HG03103 (cell line): ENCODE results near the gene DUOX1.

ENCODE experiments used
- ATAC-seq: cut with Tn5 transposase; IDR thresholded peaks from one replicate; pipeline ENCODE4 v1.9.1; 2021; ENCODE audit warnings: low read depth; ENCODE audit not compliant: unreplicated experiment

Gene DUOX1

DNA sequence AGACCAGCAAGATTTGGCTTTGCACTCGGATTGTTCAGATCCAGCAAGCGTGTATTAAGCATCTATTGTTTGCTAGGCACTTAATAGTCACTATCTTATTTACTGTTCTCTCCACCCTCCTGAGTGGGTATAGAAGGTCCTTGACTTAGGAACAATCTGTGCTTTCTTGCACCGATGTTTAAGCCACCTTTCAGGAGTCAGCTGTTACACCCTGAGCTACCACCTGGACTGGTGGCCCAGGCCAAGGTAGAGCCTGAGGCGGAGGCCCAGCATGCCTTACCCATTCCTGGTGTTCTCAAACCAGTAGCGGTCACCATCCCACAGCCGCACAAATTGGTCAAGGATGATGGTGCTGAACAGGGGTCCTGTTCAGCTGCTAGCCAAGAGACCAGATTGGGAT lies 10.0 kb downstream of the DUOX1 start:
- no peak for ATAC-seq

DNA sequence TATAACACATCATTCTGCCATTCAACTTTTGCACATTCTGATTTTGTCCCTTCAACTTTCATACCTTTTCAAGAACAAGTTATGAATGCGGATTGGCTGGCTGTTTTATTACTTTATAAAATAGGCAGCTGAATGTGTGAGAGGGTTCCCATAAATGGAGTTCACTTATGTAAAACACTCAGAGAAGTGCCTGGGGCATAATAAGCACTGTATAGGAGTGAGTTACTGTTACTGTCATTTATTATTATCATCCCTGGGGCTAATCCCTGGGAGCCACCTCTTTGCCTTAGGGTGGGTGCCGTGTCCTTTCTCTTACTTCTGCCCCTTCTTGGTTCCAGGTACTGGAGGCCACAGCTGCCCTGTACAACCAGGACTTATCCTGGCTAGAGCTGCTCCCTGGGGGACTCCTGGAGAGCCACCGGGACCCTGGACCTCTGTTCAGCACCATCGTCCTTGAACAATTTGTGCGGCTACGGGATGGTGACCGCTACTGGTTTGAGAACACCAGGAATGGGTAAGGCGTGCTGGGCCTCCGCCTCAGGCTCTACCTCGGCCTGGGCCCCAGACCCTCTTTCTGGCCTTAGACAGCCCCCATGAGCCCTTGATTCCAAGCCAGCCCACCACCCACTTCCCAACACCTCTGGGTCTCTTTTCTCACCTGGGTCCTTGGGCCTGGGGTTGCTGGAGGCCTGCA lies 10.9 kb downstream of the DUOX1 start:
- no peak for ATAC-seq

DNA sequence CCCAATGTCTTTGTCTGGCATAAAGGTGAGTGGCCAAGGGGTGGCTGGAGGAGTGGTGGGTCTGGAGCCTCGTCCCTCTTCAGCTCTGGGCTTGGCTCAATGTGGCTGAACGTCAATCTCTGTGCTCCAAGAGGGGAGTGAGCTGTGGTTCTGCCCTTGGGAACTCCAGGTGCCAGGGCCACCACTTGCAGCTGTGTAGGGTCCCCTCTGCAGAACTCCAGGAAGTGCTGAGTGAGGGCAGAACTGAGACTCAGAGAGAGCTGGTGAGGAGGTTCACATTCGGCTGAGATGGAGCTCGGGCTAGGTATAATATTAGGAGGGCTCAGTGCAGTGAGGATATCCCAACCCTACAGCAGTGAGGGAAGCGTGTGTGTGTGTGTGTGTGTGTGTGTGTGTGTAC lies 11.6 kb downstream of the DUOX1 start:
- no peak for ATAC-seq

DNA sequence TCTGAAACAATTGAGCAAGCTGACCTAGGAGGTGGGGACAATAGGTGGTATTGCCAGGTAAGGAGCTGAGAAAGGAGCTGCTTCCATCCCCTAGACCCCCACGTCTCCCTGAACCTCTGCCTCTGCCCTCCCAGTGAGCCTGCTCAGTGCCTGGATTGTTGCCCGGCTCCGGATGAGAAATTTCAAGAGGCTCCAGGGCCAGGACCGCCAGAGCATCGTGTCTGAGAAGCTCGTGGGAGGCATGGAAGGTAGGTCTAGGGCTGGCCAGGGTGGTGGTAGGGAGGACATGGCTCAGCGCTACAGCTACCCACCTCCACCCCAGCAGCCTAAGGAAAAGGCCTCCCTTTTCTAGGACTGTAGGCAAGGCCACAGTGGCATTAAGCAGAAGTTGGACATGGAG lies 13.3 kb downstream of the DUOX1 start:
- no peak for ATAC-seq

DNA sequence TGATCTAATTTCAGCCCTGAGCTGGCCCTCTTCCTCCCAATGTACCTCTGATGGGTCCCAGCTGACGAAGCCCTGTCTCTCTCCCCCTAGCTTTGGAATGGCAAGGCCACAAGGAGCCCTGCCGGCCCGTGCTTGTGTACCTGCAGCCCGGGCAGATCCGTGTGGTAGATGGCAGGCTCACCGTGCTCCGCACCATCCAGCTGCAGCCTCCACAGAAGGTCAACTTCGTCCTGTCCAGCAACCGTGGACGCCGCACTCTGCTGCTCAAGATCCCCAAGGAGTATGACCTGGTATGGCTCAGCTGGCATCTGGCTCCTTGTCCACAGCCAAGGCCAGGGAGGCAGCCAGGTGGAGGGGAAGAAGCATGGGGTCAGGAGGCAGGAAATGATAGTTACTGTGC lies 14.2 kb downstream of the DUOX1 start:
- no peak for ATAC-seq

DNA sequence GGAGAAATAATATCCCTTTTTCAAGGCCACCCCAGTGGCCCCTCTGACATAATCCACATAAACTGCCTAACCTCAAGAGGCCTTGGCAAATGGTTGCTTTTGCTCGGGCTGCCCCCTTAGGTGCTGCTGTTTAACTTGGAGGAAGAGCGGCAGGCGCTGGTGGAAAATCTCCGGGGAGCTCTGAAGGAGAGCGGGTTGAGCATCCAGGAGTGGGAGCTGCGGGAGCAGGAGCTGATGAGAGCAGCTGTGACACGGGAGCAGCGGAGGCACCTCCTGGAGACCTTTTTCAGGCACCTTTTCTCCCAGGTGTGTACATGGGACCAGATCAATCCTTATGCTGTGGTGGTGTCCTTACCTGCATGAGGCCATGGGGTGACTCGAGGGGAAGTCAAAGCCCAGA lies 15.0 kb downstream of the DUOX1 start:
- no peak for ATAC-seq

DNA sequence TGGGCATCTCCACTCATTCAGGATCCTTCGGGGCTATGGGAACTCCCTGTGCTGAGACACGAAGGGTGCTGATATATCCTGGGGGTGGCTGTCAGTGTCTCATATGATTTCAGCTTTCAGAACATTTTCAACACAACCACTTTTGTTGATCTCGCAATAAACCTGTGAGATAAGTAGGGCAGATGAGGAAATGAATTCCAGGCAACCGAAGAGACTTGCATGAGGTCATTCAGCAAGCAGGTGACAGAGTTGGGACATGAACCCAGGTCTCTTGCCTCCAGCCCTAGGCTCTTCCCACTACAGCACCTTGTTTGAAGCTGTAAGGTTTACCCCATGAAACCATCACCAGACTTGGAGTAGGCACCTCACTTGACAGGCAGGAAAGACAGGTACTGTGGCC lies 16.6 kb downstream of the DUOX1 start:
- no peak for ATAC-seq

DNA sequence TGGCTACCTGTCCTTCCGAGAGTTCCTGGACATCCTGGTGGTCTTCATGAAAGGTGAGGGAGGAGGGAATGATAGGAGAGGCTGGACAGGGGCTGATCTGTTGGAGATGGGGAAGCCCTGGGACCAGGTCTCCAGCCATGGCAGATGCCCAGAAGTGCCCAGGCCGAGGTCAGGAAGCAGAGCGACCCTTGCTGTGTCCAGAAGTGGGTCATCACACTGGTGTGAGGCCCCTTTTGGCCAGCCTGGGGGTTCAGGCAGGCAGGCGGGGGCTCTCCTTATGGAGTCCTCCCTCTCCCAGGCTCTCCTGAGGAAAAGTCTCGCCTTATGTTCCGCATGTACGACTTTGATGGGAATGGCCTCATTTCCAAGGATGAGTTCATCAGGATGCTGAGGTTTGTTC lies 17.8 kb downstream of the DUOX1 start:
- ATAC-seq, result no peak

DNA sequence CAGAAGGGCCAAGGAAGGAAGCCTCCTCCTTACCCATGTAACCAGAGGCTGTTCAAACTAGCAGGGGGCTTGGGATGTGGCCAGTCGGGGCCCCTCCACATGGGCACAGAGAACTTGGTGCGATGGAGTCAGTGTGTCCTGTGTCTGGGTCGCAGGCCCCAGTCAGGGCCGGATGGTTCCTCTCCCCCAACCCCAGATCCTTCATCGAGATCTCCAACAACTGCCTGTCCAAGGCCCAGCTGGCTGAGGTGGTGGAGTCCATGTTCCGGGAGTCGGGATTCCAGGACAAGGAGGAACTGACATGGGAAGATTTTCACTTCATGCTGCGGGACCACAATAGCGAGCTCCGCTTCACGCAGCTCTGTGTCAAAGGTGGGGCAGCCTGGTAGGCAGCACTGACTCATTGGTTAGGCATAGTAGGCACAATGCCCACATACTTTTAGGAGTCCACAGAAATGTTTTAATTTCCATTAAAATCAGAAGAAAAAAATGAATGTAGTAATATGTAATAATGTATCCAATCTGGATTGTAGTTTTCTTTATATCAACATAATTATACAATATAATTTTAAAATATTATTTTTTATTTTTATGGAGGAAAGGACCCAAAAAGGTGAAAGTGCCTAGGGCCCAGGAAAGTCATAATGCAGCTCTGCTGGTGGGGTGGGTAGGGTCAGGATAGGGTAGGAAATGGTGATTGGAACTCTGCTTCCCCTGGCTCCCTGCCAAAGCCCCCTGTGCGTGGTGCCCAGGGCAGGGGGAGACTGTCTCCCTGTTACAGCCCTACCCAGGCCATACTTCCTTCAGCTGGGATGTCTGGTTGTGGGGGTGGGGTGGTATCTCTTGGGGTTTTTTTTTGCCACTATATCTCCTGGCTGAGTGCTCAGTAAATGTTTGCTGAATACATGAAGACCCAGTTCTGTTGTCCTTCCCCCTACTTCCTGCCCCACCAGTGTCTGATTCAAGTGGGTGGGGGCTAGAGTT lies 18.6 kb downstream of the DUOX1 start:
- no peak for ATAC-seq

DNA sequence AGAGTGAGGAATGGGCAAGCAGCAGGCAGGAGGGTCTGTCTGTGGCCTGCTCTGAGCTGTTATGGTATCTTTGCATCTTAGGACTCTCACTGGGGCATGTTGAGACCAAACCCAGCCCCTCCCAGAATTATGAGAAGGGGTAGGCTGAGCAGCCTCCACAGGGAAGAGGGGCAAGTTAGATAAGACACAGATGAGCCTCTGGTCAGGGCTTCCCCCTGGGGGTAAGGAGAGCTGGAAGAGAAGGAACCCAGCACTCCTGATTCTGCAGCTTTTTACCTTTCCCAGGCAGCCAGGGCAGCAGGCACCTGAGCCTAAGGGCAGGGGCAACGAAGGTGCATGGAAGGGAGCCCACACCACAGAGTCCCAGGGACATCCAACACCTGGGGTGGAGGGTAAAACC lies 19.3 kb downstream of the DUOX1 start:
- no peak for ATAC-seq

DNA sequence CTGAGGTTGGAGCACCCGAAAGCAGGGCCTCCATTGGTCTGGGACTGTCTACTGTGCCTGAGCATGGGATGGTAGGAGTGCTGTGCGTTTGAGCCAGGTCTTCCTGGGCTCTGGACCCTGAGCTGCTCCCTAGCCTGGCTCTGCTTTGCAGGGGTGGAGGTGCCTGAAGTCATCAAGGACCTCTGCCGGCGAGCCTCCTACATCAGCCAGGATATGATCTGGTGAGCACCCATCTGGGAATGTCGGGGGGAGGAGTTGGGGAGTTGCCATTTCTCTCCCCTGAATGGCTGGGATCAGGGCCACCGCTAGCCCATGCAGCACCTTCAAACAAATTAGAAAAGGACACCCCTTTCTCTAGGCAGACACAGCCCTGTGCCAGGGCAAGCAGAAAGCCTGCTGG lies 20.7 kb downstream of the DUOX1 start:
- ATAC-seq, result no peak

DNA sequence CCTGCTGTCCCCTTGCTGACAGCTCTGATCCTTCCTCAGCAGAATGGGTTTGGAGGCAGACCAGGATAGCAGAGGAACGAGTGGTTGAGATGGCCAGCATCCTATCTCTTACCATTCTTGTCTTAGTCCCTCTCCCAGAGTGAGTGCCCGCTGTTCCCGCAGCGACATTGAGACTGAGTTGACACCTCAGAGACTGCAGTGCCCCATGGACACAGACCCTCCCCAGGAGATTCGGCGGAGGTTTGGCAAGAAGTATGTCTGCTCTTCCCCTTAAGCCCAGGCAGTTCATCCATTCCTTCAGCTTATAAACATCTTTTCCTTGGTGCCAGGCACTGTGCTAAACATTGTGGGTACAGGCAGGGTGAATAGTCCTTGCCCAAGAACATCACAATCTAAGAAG lies 21.2 kb downstream of the DUOX1 start:
- no peak for ATAC-seq

DNA sequence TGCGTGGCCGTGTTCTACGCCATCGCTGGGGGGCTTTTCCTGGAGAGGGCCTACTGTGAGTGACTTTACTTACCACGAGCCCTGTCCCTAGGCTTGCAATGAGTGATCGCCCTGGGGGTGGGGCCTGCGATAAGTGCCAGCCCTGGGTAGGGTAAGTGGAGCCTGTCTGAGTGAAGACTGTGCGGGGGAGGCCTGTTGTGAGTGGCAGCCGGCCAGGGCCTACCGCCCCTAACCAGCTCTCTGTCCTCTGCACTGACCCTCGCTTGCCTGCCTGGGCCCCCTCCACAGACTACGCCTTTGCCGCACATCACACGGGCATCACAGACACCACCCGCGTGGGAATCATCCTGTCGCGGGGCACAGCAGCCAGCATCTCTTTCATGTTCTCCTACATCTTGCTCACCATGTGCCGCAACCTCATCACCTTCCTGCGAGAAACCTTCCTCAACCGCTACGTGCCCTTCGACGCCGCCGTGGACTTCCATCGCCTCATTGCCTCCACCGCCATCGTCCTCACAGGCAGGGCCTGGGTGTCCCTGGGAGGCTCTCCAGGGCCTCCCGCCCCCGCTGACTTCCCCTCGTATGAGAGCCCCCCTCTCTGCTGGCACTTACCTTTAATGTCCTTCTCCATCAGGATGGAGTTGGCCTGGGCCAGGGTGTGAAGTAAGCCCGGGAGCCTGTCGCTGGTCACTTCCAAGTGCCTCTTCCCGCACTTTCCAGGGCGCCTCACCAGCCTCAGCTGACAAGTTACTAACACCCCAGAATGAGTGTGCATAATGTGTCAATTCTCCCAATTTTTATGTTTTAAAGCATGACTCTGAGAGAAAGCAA lies 22.4 kb downstream of the DUOX1 start:
- no peak for ATAC-seq

DNA sequence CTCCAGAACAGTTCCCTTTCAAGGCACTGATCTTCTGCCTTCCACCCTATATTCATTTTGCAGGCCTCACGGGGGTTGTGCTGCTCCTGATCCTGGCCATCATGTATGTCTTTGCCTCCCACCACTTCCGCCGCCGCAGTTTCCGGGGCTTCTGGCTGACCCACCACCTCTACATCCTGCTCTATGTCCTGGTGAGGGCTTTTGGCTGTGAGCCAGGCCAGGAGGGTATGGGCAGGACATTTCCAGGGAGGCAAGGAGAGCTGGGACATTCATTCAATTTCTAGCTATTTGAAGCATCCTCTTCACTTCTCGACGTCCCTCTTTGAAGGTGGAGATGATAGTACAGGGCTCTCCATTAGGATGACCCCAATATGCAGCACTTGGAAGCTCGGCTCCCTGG lies 25.9 kb downstream of the DUOX1 start:
- ATAC-seq, result no peak

DNA sequence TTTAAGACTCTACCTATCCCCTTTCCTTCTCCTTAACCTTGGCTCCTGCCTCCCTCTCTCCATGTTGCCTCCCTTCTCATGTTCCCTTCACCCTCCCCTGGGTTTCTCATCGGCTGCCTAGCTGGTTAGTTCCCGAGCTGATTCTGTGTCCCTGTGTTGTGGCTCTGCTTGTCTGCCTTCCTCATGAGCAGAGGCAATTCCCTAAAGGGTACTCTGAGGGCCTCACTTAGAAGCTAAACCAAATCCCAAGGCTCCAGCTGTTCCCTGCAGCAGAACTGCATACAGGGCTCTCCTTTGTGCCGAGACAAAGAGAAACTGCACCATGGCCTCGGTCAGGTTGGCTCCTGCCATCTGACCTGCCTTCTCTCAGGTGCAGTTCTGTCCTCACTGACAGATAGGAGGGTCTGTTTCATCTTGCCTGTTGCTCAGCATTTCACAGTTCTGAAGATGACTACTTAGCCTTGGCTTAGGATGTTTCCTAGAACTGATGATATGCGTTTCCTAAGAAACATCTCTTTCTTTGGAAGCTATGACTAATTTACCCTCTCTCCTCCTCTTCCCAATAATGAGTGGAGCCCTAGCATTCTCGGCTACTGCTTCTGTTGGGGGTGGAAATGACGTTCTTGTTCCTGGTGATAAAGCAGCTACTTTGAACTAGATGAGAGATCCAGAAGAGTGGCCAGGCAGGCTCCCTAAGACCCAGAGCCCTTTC lies 27.1 kb downstream of the DUOX1 start:
- ATAC-seq, result no peak

DNA sequence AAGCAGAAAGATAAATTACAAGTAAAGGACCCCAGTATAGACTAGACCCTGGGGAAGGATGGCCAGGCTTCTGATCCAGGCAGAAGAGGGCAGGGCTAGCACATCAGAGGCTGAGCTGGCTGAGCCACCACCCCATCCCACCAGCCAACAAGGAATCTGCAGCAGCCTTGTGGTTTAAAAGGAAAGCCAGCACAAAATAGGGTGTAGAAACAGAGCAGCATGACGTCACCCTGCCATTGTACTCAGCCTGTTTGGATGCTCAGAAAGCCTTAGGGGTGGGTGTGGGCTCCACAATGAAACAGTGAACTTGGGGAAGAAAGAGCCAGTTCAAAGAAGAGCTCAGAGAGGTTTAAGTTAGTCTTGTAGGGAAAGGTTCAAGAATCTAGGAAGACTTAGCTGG lies 28.2 kb downstream of the DUOX1 start:
- ATAC-seq, result no peak

DNA sequence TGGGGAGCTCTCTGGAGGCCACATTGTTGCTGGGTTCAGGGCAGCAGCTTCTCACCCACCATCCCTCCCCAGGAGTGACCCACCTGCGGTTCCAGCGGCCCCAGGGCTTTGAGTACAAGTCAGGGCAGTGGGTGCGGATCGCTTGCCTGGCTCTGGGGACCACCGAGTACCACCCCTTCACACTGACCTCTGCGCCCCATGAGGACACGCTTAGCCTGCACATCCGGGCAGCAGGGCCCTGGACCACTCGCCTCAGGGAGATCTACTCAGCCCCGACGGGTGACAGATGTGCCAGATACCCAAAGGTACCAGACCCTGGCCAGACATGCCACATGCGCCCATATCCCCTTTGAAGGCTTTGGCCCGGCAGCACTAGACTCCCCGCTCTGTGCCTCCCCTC lies 31.9 kb downstream of the DUOX1 start:
- ATAC-seq, result no peak

DNA sequence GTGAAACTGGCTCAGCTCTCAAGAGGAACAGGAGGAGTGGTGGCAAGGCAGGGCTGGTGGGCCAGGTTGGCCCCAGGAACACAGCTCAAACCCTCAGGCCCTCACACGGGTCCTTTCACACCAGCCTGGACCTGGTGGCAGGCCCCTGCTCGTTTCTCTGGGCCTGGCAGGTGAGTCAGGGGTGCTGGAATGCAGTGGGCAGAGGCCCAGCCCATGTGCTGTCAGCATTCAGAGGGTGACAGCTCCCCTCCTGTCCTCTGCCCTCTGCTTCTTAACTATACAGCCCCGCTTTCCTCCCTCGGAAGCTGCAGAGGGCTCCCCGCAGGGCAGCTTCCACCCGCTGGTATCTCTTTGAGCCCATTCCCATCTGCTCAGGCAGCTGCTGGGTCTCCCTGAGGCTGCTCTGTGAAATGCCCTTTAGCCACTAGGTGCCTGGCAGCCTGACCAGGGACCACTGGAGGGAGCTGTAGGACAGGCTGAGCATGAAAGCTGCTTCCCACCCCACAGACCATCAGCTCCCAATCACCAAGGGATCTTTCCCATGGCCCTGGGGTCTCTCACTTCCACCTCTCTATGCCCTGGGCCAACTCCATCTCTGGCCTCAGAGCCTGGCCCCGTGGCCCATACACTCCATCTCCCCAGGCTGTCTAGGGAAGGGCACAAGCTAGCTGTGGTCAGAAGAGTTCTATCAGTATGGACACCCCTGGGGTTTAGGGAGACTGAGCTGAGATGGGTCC lies 33.1 kb downstream of the DUOX1 start:
- no peak for ATAC-seq

DNA sequence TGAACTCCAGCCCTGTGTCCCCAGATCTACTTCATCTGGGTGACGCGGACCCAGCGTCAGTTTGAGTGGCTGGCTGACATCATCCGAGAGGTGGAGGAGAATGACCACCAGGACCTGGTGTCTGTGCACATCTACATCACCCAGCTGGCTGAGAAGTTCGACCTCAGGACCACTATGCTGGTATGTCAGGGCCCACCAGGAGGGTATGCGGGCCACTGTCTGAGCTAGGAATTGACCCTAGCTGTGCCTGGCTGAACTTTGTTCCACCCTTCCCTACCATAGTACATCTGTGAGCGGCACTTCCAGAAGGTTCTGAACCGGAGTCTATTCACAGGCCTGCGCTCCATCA lies 33.7 kb downstream of the DUOX1 start:
- no peak for ATAC-seq

DNA sequence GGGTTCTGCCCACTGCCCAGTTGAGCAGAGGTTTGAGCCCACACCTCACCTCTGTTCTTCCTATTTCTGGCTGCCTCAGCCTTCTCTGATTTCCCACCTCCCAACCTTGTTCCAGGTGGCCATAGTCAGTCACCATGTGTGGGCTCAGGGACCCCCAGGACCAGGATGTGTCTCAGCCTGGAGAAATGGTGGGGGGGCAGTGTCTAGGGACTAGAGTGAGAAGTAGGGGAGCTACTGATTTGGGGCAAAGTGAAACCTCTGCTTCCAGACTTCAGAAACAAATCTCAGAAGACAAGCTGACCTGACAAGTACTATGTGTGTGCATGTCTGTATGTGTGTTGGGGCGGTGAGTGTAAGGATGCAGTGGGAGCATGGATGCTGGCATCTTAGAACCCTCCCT lies 35.1 kb downstream of the DUOX1 start:
- ATAC-seq, result no peak
